Measurements from ENCODE around the gene LIMCH1. TPM values are rescaled to one million over a fixed set of nuclear protein-coding genes. Genes with fewer than 3 reads are reported as not detected.
A peak's percentile ranks its signal among the peaks of the same experiment; 100 is the strongest.

The LIMCH1 gene
- total RNA-seq, 6 experiments from 2014 or later = 14.4 to 236 (median 205) TPM

GRCh38 chr4:41678086-41678816 lies 140.3 kb downstream of the LIMCH1 start:
- Mint-ChIP-seq H3K4me3 (no peak overlapping the region), H3K9me3 (no peaks in the 10 kb centered on the region), H3K27me3 (ENCODE audit: insufficient read depth) (peaks cover 3% of the 10 kb centered on the region), H3K27ac (peak overlapping the region; percentile 34; the same call in 1 of the 2 replicates), H3K36me3 (ENCODE audit: low read depth) (peaks cover 23% of the 10 kb centered on the region; the same call in 1 of the 2 replicates), H3K4me1 (ENCODE audit: low read depth) (peaks cover 42% of the 10 kb centered on the region)
- DNase-seq = no peak
- TF ChIP-seq CTCF (IDR thresholded peaks at IDR 0.05) = no peak

GRCh38 chr4:41678951-41679350 lies 141.0 kb downstream of the LIMCH1 start:
- Mint-ChIP-seq H3K9me3 (no peaks in the 10 kb centered on the region), H3K36me3 (ENCODE audit: low read depth) (peaks cover 23% of the 10 kb centered on the region; the same call in 1 of the 2 replicates), H3K27me3 (ENCODE audit: insufficient read depth) (peaks cover 3% of the 10 kb centered on the region), H3K4me3 (no peak overlapping the region), H3K27ac (no peak overlapping the region), H3K4me1 (ENCODE audit: low read depth) (peaks cover 49% of the 10 kb centered on the region)
- DNase-seq = no peak
- TF ChIP-seq CTCF (IDR thresholded peaks at IDR 0.05) = no peak

- no peak for DNase-seq
- no peak for TF ChIP-seq CTCF (IDR thresholded peaks at IDR 0.05)
- Mint-ChIP-seq H3K9me3 (no peaks in the 10 kb centered on the region), H3K4me3 (no peak overlapping the region), H3K4me1 (ENCODE audit: low read depth) (peaks cover 55% of the 10 kb centered on the region), H3K27me3 (ENCODE audit: insufficient read depth) (peaks cover 3% of the 10 kb centered on the region), H3K27ac (no peak overlapping the region; the same call in 1 of the 2 replicates), H3K36me3 (ENCODE audit: low read depth) (peaks cover 23% of the 10 kb centered on the region; the same call in 1 of the 2 replicates)
Observed at GRCh38 chr4:41679991-41680390, 142.0 kb downstream of the LIMCH1 start.

- Mint-ChIP-seq H3K36me3 (ENCODE audit: low read depth) (peaks cover 31% of the 10 kb centered on the region; the same call in 1 of the 2 replicates), H3K4me1 (ENCODE audit: low read depth) (peaks cover 49% of the 10 kb centered on the region), H3K27me3 (ENCODE audit: insufficient read depth) (peaks cover 3% of the 10 kb centered on the region), H3K4me3 (no peak overlapping the region), H3K27ac (no peak overlapping the region), H3K9me3 (no peaks in the 10 kb centered on the region)
- no peak for TF ChIP-seq CTCF (IDR thresholded peaks at IDR 0.05)
- DNase-seq = no peak
Observed at GRCh38 chr4:41681054-41681453, 143.1 kb downstream of the LIMCH1 start.

GRCh38 chr4:41683326-41683725 lies 145.4 kb downstream of the LIMCH1 start:
- TF ChIP-seq CTCF (IDR thresholded peaks at IDR 0.05) = no peak
- DNase-seq = peak; percentile 15
- Mint-ChIP-seq H3K4me3 (0 out of 2 replicates have a peak overlapping the region, but pooled peaks have one; percentile 17), H3K27me3 (ENCODE audit: insufficient read depth) (peaks cover 3% of the 10 kb centered on the region; the same call in 1 of the 2 replicates), H3K27ac (peak overlapping the region; percentile 23; the same call in 1 of the 2 replicates), H3K4me1 (ENCODE audit: low read depth) (peaks cover 54% of the 10 kb centered on the region), H3K9me3 (no peaks in the 10 kb centered on the region), H3K36me3 (ENCODE audit: low read depth) (peaks cover 32% of the 10 kb centered on the region; the same call in 1 of the 2 replicates)
